ENCODE measurements around the gene FSHR.

Gene FSHR

DNA sequence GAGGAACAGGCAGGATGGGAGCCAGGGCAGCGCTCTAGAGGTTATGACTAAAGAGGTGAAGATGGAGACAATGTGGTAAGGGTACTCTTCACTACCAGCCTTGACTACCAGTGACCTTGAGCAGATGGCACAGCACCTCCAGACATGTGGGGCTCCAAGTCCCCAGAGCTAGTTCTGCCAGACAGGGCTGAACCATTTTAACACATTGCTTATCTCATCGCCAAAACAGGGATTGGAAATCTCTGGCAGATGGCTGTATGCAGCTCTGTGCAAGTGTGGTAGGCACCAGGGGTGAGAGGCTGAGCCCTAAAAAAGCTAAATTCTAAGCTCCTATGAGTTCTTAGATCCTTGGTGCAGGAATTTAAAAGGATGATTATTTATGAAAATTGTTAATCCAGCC is 41.3 kb downstream of the FSHR start:
- DNase-seq, result no peak

DNA sequence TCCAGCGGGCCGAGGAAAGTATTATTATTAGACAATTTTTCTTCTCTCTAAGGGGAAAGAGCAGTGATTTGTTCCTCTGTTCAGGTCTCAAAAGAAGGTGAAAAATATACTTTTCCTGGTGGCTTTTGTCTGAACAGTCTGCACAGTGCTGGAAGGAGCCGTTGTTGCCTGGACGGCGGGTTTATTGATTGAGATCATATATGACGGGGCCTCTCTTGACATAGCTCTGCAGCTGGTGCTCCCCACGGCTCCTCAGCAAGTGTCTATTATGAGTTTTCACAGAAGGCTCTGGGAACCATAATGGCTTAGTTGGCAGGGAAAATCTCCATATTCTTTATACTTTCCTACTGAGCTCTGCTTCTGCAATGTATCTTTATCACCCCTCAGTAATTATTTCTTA is 42.9 kb downstream of the FSHR start:
- DNase-seq, result no peak

DNA sequence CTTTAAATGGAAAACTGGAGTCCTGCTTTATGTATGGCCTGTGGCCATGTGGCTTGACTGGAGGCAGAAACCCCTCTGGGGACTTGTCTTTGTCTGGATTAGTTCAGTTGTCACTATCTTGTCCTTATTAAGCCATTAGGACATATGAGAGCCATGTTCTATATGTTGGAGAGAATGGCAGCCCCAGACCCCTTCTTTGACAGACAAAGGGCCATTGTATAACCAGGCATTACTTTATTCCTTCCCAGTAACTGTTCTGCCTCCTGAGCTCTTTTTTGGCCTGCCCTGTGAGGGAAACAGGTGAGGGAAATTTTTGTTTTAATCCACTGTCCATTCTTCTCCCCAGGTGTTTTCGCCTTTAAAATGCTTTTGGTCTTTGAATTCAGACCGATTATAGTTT is 43.3 kb downstream of the FSHR start:
- DNase-seq, result no peak

DNA sequence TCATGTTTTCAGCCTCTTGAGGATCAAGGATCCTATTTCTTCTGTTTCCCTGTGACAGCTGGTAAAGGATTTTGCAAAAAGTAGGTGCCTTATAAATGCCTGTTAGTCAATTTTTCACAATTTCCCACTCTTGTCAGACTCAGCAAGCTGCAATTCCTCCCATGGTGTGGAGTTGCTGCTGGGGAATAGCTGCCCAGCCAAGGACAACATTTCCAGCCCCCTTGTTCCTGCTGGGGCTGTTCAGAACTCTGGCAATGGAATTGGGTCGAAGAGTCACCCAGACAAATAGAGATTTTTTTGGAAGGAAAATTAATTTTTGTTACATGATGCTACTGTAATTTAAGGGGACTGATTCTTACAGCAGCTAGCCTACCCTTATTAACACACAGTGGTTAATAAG is 43.7 kb downstream of the FSHR start:
- DNase-seq, result no peak

DNA sequence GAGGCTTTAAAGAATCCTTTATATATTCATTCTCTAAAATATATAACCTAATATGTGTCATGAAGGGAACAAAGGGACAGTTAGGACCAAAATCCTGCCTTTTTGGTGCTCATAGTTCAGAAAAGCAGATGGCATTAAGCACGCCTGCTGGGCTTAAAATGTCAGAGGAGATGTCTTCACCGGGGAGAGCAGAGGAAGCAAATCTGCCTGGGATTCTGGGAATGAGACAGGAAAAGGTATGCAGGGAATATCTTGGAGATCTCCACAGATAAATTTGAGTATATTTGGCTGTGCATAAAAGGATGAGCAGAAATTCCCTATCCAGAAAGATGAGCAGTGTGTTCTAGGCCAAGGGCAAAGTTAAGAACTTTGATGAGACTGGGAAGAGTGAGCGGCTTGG is 45.5 kb downstream of the FSHR start:
- DNase-seq, result no peak

DNA sequence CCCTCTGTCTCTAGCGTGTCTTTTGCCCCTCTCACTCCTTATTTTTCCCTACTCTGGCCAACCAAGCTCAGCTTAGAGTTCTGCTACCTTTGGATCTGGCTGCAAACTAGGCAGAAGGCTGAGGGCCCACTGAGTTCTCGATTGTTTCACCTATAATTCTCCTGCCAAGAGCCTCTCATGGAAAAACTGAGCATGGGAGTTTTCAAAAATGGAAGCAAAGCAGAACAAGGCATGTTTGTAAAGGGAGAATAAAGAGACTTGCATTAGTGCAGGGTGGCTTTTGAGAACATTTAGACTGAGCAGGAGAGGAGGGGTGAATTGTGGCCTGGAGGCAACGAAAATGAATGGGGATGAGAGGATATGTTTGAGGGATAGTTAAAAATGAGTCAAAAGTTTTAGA is 45.9 kb downstream of the FSHR start:
- DNase-seq, result no peak

DNA sequence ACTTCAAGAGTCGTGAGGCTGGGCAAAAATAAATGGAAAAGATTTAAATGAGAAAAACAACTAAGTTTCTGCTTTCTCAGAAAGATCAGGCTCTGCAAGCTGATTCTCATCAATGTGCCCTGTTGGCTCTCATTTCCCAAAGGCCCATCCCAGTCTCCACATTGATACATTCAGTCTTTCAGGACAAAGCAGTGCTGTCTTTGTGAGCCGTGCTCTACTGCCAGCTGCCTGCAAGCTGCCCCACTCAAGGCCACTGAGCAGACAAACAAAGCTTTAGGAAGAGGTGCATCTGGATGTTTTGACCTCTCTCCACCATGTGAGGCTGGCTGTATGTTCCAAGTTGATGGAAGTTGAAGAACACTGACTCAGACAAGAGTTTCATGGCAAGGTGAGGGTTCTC is 48.8 kb downstream of the FSHR start:
- DNase-seq, result peak in 7 of 58 donors; percentile 0 to 3 (median 1)

DNA sequence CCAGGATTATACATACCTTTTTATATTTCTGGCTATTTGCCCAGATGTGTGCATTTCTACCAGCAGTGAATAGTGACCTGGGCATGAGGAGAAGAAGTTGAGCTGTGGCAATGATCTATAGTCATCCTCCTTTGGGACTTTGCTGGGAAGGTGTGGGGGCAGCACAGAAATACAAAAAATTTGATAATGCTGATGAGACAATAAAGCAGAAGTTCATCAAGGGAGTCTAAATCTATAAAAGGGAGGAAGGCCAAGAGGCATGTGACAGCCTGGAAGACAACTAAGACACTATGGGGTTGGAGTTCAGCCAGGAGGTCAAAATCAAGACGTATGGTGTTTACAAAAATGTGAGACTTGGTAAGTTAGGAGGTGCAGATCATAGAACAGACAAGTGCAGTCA is 52.2 kb downstream of the FSHR start:
- DNase-seq, result no peak

DNA sequence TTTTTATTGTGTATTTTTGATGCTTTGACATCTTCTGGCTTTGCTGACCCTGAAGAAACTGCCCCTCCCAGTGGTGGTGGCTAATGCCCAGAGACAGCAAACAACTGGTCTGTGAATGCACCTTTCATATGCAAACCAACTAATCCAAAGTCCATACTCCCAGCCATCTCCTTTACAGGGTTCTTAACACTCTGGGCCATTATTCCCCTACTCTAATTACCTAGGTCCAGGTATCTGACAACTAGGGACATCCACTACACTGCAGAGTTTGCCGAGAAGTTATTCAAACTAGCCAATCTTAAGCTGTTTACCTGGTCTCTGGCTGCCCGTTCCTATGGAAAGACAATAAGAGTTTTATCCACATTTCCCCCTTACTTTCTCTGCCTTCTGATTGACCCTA is 73.6 kb downstream of the FSHR start:
- no peak for DNase-seq

DNA sequence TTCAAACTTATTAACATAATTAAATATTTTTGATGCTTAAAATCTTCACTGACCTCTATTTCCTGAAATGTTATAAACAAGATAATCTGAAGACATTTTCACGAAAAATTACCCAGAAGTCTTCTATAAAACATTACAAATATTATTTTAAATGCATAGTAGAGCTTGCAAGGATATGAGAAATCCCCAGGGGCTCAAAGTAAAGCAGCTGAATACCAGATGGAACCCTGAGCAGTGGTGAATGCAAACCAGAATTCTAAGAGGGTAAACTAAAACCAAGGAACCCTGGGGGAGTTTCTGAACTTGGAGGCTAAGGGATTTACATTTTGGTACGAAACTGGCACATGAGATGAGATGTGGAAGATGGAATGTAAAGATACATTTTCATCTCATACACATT is 83.6 kb downstream of the FSHR start:
- no peak for DNase-seq

DNA sequence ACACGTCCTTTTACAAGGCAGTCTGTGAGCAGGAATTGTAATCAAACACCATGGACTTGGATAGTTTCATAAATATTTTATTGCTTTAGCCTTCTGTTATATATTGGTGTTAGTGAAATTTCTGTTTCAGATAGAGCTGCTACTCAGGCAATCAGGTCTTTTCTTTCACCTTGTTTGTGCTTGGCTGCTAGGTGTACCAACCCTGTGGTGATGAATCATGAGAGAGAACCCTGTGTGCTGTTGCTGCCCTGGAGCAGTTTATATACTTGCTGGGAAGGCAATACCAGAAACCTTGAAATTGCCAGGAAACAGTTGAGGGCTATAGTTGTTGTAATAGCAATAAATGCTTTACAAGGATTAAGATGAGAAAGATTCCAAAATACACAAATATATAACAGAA is 84.5 kb downstream of the FSHR start:
- DNase-seq, result no peak

DNA sequence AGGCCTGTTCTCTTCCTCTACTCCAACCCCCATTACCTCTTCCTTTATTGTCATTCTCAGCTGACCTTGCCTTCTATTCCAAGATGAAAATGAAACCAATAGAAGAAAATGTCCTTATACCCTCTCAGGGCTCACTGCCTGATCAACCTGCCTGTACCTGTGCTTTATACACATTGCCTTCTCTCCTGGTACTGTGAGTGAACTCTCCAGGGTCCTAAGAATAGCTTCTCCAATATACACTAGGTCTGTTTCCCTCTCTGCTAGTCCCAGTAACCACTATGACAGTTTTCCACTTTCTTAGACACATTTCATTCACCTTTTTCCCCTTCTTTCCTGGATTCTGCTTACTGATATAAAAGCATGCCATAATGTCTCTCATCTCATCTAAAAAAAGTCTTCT is 85.7 kb downstream of the FSHR start:
- no peak for DNase-seq

DNA sequence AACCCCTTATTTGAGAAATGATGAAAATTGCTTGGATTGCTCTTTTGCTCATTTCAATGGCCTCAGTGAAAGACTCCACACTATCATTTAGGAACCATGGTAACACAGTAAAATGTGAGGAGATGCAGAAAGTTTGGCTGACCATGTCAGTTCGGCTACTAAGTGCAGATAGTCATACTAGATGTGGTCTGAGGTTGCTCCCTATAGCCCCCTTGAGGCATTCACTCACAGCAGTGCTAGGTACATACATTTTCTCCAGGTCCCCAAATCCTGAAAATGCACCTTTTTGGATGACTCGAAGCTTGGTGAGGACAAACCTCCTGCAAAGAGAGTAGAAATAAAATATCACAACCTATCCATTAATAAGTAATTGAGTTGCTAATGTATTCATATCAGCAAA is 86.3 kb downstream of the FSHR start:
- no peak for DNase-seq

DNA sequence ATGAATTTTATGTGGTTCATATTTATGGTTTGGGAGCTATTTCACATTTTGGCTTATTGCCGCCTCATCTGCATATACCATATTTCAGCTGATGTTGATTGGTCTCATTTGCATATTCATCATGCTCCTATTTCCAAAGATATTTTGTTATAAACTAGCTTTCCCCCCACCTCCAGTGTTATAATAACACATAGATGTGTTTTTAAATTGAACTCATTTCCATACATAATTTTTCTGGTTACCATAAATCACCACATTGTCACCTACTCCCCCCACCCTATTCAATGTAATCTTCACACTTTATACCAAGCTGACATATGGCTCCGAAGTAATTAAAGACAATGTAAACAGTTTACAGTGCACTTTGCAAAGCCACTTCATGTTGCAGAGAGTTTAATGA is 101.2 kb downstream of the FSHR start:
- DNase-seq, result no peak

DNA sequence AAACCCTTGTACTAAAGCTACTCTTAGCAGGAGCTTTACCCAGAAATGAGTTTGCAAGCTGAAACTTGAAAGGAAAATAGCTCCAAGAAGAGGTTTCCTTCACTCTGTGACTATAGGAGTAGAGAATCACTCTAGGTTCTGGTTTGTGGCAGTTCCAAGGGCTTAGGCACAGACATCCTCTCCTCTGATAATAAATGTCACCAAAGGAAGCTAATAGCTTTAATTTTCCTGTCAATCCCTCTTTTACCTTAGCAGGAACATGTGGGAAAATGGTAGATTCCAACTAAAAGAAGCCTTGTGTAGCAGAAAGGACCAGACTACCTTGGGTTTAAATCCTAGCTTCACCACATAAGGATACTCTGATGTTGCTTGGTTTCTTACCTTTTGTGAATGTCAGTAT is 104.0 kb downstream of the FSHR start:
- no peak for DNase-seq

DNA sequence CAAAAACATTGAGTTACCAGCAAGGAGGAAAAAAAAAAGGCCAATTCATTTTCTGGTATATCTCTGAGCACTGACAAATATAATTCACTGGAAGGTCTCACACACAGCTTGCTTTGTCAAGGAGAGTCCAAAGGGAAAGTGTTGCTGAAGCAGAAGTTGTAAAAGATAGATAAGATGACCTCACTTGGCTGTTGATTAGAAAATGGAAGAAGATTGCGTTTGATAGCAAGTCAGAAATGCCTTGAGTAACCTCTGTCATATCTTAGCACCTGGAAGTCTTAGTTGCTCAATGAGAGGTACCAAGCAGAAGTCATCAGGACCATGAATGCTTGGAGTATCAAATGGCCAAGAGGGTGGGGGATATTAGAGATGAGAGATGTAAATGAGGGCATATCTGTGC is 105.2 kb downstream of the FSHR start:
- DNase-seq, result no peak

DNA sequence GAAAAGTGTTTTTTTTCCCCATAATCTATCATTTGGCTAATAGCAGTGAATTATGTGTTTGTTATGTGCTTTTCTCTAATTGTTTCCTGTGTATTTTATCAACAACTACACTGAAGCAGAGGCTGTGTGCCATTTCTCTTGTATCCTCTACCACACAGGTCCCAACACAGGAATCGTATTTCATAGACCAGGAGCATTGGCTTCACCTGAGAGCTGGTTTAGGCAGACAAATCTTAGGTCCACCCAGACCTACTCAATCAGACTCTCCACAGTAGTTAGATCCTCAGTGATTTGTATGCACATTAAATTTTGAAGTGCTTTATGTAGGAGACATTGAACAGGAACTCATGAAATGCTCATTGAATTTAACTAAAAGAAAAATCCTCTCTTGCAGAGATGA is 109.2 kb downstream of the FSHR start:
- no peak for DNase-seq

DNA sequence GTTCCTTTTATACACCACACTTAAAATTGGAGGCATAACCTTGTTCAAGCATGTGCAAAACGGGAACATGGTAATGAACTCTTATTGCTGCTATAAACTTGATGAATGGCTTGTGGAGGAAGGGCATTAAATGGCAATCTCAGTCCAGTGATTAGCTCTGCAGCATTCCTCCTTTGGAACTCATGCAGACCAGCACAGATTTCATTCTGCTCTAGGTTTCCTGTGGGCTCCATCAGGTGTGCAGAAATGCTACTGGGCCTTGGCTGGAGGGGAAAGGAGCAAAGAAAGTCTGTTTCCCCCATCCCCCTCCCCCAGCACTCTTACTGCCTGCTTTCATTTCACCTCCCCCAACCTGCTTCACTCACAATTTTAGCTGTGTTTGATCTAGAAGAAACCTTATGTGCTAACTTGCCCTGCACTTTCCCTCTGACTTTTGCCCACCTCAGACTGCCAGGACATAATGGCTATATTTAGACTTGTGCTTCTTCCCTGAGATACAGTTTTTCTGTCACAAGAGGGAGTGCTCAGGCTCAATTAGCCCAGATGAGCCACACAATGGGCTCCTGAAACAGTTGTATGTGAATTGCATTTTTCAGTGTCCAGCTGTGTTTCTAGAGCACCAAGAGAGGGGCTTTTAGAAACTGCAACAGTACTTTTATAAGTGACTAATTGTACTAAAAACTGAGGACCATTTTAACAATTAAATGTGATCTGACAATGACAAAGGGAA is 109.8 kb downstream of the FSHR start:
- no peak for DNase-seq

DNA sequence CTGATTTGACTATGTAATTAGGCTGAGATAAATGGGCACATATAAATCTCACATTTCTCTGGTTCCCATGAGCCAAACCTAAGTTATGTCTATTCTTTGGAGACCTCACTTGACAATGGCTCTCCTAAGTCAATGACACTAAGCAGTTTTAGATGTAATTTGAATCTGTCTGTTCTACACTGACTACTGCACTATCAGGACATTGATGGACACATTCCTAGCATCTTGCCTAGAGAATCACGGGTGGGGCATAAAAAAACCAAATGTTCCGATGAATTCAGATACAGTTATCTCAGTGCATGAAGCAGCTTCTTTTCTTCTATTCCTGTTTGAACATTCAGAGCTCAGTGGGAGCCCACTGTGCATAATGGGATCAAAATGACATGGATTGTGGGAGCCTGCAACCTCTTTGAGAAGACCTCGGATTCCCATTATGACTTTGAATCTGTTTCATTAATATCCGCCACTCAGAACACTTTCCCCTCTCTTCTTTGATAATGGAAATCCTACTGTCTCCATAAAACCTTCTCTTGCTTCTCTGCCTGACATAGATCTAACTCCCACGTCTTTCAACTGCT is 110.8 kb downstream of the FSHR start:
- DNase-seq, result no peak

DNA sequence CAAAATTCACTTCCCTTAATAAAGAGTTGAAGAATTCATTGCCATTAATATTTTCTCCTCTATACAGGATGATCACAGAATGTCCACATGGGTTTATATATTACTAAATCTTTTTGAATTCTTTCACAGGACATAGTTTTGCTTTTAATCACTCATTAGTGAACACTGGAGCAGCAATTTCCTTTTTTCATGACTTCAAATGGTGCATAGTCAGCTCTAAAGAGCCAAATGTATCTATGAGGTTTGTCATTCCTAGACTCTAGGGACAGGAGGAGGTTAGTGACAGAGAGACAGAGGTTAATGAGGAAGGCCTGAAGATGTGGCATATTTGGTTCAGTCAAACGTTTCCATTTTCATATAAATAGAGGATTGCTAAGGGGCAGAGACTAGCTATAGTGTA is 111.8 kb downstream of the FSHR start:
- DNase-seq, result no peak

DNA sequence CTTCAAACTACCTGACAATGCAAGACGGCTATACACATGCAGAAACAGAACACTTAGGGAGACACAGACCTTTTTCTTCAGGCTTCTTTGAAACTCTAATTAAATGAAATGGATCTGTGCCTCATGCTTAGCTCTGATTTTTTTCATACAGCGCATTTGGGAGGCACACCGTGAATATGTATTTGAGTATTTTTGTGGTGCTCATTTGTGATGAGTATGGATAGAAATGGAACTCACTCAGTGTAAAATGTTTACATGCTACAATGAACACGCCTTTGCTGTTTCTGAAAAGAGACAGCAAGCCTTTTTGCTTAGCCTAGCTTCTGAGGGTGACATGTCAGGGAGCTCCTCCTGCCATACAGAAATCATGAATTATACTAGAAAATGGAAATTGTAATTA is 113.3 kb downstream of the FSHR start:
- DNase-seq, result no peak

DNA sequence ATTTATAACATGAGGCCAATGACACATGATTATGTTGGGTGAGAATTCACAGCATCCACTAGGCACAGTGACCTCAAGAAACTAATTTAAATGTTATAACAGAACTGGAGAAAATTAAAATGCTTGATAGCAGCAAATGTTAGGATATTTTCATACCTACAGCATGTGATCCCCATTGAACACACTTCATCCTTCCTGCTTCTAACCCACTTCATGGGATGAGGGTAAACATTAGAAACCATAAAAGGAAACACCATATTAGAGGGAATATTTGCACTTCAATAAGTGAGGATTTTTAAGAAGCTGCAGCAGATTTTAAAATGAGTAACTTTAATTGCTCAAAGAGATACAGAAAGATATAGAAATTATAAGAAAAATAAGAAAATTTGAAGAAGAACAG is 117.1 kb downstream of the FSHR start:
- no peak for DNase-seq

DNA sequence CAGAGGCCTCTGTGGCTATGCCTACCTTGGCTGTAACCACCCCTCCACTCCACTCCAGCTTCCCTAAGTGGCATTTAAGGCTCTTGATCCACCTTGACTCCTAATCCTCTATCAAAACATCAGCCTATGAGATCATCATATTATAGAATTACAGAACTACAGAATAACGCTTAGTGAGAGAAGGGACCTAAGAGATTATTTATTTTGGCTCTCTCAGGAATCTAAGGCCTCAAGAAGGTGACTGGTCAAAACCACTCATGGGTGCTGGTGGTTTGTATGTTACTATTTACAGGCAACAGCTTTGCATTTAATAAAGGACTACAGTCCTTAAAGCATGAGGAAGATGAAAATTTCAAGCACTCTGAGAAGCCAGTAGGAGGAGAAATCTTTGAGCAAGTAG is 118.8 kb downstream of the FSHR start:
- no peak for DNase-seq
